Muscle layer of colon (tissue), 2 donors: ENCODE measurements around the gene MAP3K13.
A peak's percentile ranks its signal among the peaks of the same experiment; 100 is the strongest.

Experiments used
- H3K27ac ChIP-seq: one replicate; pipeline ENCODE4 v1.7.0; 2013; ENCODE audit warnings: low read depth, mild to moderate bottlenecking, low read length, moderate library complexity
- H3K27me3 ChIP-seq, 2 donors: one replicate each; pipeline ENCODE4 v1.7.0; 2013; ENCODE audit warnings: low read length in 2 of 2, mild to moderate bottlenecking in 2 of 2; ENCODE audit not compliant: insufficient read depth in 2 of 2, control insufficient read depth in 1 of 2
- H3K36me3 ChIP-seq: one replicate; pipeline ENCODE4 v1.7.0; 2013; ENCODE audit warnings: mild to moderate bottlenecking, low read length; ENCODE audit not compliant: insufficient read depth
- H3K4me1 ChIP-seq: one replicate; pipeline ENCODE4 v1.7.0; 2013; ENCODE audit warnings: mild to moderate bottlenecking, low read length; ENCODE audit not compliant: insufficient read depth
- H3K4me3 ChIP-seq, 2 donors: one replicate each; pipeline ENCODE4 v1.7.0; 2013; ENCODE audit warnings: low read length in 2 of 2, low read depth in 1 of 2, mild to moderate bottlenecking in 1 of 2, moderate library complexity in 1 of 2
- H3K9ac ChIP-seq: one replicate; pipeline ENCODE4 v1.7.0; 2013; ENCODE audit warnings: low read length
- H3K9me3 ChIP-seq: one replicate; pipeline ENCODE4 v1.7.0; 2013; ENCODE audit warnings: mild to moderate bottlenecking, low read length
- donor health status: abdominal sarcoma.
- donor health status: Adenocarcinoma of cecum.

The MAP3K13 gene

DNA sequence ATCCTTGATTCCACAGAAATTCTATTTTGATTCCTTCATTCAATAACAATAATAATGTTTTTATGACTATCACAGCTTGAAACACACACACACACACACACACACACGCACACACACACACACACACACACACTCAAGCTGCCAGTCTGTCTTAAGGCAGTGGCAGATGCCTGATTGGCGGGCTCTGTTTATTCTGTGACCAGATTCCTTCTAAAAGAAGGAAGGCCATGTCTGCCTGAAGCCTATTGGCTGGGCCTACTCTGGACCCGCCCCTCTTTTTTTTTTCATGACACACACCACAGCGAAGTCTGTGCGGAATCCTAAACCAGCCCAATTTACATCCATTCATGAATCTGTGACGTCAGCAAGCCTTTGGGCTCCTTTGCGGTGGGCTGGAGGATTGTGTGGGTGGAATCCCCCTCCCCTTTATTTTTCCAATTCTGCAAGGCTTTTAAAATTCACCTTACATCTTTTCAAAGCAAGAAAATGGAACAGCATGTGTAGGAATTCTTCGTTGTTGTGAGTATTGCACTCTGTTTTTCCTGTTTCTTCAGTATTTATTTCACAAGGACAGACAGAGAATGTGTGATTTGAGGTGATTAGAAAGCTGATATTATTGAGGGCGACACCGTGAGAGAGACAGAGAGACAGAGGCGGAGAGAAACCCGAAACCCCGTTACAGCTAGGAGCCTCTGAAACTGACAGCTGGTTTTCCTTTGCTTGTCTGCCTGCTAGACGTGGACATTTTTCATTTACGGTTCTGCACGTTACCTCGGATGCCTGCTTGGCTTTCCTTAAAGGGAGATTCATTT lies at the start of gene MAP3K13:
MAP3K13 (plus strand) TSS at position 287 of the 812 bp plus-strand sequence. CDS start 65,446 bp downstream, outside the sequence.
- H3K36me3 ChIP-seq, result no peaks in the 10 kb centered on the region
- no peaks in the 10 kb centered on the region for H3K27me3 ChIP-seq
- peaks cover 5% of the 10 kb centered on the region for H3K4me1 ChIP-seq
- peak within 1 kb of the TSS; percentile 11 for H3K9ac ChIP-seq
- H3K4me3 ChIP-seq, result peak within 1 kb of the TSS; percentile 69 to 90
- H3K9me3 ChIP-seq, result no peaks in the 10 kb centered on the region
- peak within 1 kb of the TSS; percentile 70 for H3K27ac ChIP-seq

GRCh38 chr3:185313693-185314246 lies 49.2 kb upstream of the MAP3K13 start:
- H3K9ac ChIP-seq, result no peak overlapping the region
- H3K27ac ChIP-seq, result no peak overlapping the region
- H3K4me3 ChIP-seq, result no peak overlapping the region
- H3K9me3 ChIP-seq, result no peaks in the 10 kb centered on the region
- H3K27me3 ChIP-seq, result no peaks in the 10 kb centered on the region
- no peaks in the 10 kb centered on the region for H3K36me3 ChIP-seq
- peaks cover 7% of the 10 kb centered on the region for H3K4me1 ChIP-seq

DNA sequence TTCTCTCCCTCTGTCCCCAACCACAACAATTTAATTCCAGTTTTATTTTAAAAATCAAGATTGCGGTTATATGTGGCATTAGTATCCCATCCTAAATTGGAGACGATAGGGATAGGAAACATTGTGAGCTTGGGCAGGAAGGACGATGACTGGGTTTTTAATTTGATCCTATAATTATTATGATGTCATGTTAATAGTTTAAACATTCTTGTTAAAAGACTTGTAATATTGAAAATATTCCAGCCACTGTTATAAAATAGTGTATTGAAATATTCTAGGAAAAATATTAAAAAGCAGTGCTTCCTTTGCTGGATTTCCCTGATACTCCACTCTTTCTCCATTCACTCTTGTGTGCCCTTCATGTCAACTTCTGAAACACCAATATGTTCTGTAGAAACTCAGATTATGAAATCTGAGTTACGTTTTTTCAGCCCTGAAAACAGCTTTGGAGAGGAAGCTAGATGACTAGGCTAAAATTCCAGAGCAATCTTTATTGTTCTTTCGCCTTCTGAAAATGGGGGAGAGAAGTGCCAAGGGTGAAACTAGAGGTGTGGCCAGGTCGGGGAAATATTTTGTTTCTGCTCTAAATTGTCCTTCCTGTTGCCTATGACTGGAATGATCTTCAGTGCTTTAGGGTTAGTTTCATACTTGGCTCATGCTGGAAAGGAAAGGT lies 46.1 kb upstream of the MAP3K13 start:
- no peak overlapping the region for H3K9ac ChIP-seq

DNA sequence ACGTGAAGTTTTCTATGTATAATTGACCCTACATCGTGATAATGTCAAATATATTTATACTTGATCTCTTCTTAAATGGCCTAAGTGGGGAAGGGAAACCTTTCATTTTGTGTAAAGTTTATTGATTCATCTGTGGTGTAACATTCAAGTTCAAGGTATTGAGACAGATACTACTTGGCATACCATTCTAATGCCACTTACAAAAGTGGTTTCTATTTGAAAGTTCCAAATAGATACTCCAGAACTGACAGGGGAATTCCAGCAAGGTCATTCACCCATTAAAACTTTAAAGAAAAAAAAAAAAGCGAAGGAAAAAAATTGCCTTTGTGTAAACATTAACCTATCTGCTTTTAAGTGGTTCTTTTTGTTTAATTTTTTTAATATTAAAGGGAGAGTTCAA lies 45.3 kb upstream of the MAP3K13 start:
- peak overlapping the region; percentile 27 for H3K27ac ChIP-seq

More for the DNA sequence above, 46.1 kb upstream of the MAP3K13 start:
- Histone ChIP-seq H3K27me3 (no peaks in the 10 kb centered on the region), H3K9me3 (no peaks in the 10 kb centered on the region), H3K36me3 (no peaks in the 10 kb centered on the region), H3K4me1 (peaks cover 9% of the 10 kb centered on the region), H3K27ac (peak overlapping the region; percentile 27), H3K4me3 (peak overlapping the region in 1 of 2 donors; percentile 45)

DNA sequence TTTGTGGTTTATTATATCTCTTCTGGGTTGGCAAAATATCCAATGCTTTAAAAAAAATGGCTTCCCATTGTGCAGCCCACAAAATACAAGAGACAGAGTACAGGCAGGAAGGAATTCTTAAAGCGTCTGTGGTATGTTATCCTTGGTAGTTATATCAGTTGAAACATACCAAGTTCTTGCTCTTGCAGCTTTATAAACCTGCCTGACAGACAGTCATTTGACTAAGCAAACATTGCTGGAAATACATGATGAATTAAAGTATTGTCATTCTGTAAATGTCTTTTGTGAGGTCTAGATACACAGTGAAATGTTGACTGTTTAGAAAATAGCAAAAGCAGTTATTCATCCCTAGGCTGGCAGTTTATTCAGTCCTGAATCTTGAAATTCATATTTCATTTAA lies 44.8 kb upstream of the MAP3K13 start:
- Histone ChIP-seq H3K9me3 (no peaks in the 10 kb centered on the region), H3K4me3 (no peak overlapping the region), H3K27ac (no peak overlapping the region), H3K9ac (no peak overlapping the region), H3K27me3 (no peaks in the 10 kb centered on the region), H3K4me1 (peaks cover 15% of the 10 kb centered on the region), H3K36me3 (no peaks in the 10 kb centered on the region)

More for the DNA sequence above, 45.3 kb upstream of the MAP3K13 start:
- peaks cover 15% of the 10 kb centered on the region for H3K4me1 ChIP-seq
- H3K9ac ChIP-seq, result no peak overlapping the region
- peak overlapping the region in 1 of 2 donors; percentile 45 for H3K4me3 ChIP-seq
- no peaks in the 10 kb centered on the region for H3K36me3 ChIP-seq
- no peaks in the 10 kb centered on the region for H3K9me3 ChIP-seq
- H3K27me3 ChIP-seq, result no peaks in the 10 kb centered on the region

GRCh38 chr3:185319801-185320200 lies 43.1 kb upstream of the MAP3K13 start:
- Histone ChIP-seq H3K4me3 (no peak overlapping the region), H3K36me3 (no peaks in the 10 kb centered on the region), H3K27ac (no peak overlapping the region), H3K9ac (no peak overlapping the region), H3K27me3 (no peaks in the 10 kb centered on the region), H3K4me1 (peaks cover 15% of the 10 kb centered on the region), H3K9me3 (no peaks in the 10 kb centered on the region)

GRCh38 chr3:185320949-185321348 lies 42.0 kb upstream of the MAP3K13 start:
- Histone ChIP-seq H3K4me3 (no peak overlapping the region), H3K4me1 (peaks cover 15% of the 10 kb centered on the region), H3K9me3 (no peaks in the 10 kb centered on the region), H3K27me3 (no peaks in the 10 kb centered on the region), H3K9ac (no peak overlapping the region), H3K36me3 (no peaks in the 10 kb centered on the region), H3K27ac (no peak overlapping the region)

- H3K4me3 ChIP-seq, result peak overlapping the region in 1 of 2 donors; percentile 22
- H3K9ac ChIP-seq, result no peak overlapping the region
- no peaks in the 10 kb centered on the region for H3K9me3 ChIP-seq
- no peaks in the 10 kb centered on the region for H3K36me3 ChIP-seq
- H3K27ac ChIP-seq, result no peak overlapping the region
- H3K27me3 ChIP-seq, result no peaks in the 10 kb centered on the region
- H3K4me1 ChIP-seq, result peaks cover 14% of the 10 kb centered on the region
These were observed 40.7 kb upstream of the MAP3K13 start for GRCh38 chr3:185322101-185322719.

DNA sequence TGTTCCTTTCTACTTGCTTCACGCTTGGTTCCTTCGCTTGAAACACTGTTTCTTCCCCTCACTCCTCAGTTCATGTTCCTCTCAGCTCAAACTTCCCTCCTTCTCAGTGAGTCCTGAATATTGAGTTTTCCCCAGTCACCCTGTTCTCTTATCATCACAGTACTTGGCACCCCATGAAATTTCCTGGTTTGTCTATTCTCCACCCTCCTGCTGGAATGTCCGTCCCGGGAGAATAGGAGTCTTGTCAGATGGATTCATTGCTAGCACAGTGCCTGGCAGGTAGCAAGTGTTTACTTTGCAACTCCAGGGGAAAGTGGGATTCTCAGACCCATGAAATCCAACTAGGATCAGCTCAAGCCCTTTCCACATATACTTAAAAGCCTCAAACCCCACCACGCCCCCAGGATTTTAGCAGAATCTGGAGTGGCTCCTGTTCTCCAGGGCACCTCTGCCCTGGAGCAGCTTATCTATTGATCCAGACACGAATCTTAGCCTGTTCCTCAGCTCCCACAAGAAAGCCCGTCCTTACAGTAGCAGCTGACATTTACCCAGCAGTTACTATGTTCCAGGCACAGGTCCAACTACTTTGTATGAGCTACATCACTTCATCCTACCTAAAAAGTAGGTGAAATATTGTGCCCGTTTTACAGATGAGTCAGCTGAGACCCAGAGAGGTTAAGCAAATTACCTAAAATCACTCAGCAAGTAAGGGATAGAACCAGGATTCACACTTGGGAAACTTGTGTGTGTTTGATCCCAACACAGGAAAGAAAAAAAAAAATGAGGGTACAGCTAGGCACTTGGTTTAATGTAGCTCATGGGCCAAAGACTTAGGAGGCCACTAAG lies 36.8 kb upstream of the MAP3K13 start:
- H3K9ac ChIP-seq, result no peak overlapping the region
- H3K4me1 ChIP-seq, result peaks cover 8% of the 10 kb centered on the region
- H3K9me3 ChIP-seq, result no peaks in the 10 kb centered on the region
- H3K27me3 ChIP-seq, result no peaks in the 10 kb centered on the region
- H3K36me3 ChIP-seq, result no peaks in the 10 kb centered on the region
- H3K27ac ChIP-seq, result no peak overlapping the region
- H3K4me3 ChIP-seq, result no peak overlapping the region

DNA sequence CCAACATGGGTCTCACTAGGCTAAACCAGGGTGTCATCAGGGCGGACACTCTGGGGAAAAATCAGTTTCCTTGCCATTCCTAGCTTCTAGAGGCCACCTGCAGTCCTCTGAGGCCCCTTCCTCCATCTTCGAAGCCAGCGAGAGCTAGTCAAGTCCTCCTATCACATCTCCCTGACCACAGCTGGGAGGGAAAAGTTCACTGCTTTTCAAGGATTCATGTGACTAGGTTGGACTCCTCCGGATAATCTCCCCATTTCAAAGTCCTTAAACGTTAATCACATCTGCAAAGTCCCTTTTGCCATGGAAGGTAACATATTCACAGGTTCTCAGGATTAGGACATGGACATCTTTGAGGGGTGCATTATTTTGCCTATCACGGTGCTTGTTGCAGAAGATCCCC lies 35.9 kb upstream of the MAP3K13 start:
- Histone ChIP-seq H3K9me3 (no peaks in the 10 kb centered on the region), H3K27me3 (no peaks in the 10 kb centered on the region), H3K27ac (no peak overlapping the region), H3K4me3 (no peak overlapping the region), H3K9ac (no peak overlapping the region), H3K36me3 (no peaks in the 10 kb centered on the region), H3K4me1 (peaks cover 4% of the 10 kb centered on the region)
